ENCODE results near the gene SMIM35. TPM values are rescaled to one million over a fixed set of nuclear protein-coding genes. Genes with fewer than 3 reads are reported as not detected.
A peak's percentile ranks its signal among the peaks of the same experiment; 100 is the strongest.

Gene SMIM35
- total RNA-seq, 1 experiment from 2014 or later, result not detected

DNA sequence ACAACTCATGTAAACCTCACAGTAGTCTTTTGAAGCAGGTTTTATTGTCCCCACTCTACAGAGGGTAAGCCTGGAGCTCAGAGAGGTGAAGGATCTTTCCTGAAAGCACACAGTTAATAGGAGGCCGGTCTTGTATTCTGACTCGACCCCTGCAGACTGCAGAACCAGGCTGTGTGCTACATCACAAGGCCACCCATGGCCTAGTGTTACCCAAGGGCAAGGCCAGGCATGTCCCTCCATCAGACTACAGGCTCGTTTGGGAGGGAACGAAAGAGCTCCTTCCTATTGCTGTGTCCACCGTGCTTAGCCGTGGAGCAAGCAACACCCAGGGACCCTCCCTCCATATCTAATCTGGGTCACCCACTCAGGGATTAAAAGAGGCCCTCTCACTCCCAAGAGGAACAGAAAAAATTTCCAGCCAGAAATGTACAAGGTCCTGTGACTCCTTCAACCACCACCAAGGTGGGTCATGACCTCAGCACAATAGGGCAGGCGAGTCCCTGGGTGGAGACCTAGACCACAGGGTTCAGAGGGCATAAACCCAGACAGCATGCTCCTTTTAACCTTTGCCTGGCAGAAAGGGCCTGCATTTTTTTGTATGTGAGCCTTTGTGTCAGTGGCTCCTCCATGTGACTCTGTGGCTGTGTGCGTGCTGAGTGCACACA, 6.3 kb upstream of the SMIM35 start:
- Mint-ChIP-seq H3K9me3 (peaks cover 0 to under 1% of the 10 kb centered on the region in 2 experiments; a peak in 1 of 5 replicates), H3K36me3 (ENCODE audit: insufficient read depth in 1 of 3, low read depth in 3 of 3) (no peaks in the 10 kb centered on the region), H3K4me1 (peaks cover 0 to 9% of the 10 kb centered on the region in 2 experiments; a peak in 3 of 4 replicates), H3K4me3 (no peak overlapping the region), H3K27me3 (ENCODE audit: low read depth) (peaks cover 12% of the 10 kb centered on the region), H3K27ac (0 out of 7 replicates have a peak overlapping the region, but pooled peaks of 1 of the 3 experiments have one; percentile 20)
- no peak overlapping the region for H2AFZ ChIP-seq (ENCODE audit: low read length)
- H3K79me1 ChIP-seq (ENCODE audit: insufficient read depth, low read depth, low read length, poor library complexity, severe bottlenecking), result no peaks in the 10 kb centered on the region
- no peak overlapping the region for H3T11ph ChIP-seq (ENCODE audit: low read length)
- no peak overlapping the region for H4K5ac ChIP-seq (ENCODE audit: insufficient read length, low read depth, low read length)
- no peak overlapping the region for H3K14ac ChIP-seq (ENCODE audit: insufficient read depth, low read length)
- no peaks in the 10 kb centered on the region for H4K20me1 ChIP-seq (ENCODE audit: control insufficient read depth, insufficient read depth, insufficient read length)
- H2AK5ac ChIP-seq (ENCODE audit: insufficient read length, low read length), result no peak overlapping the region
- H3K79me2 ChIP-seq (ENCODE audit: insufficient read depth, low read length), result no peaks in the 10 kb centered on the region
- no peaks in the 10 kb centered on the region for H3K4me1 ChIP-seq (ENCODE audit: insufficient read depth, low read length)
- no peak overlapping the region for H3K4ac ChIP-seq (ENCODE audit: low read depth, low read length)
- H3K23me2 ChIP-seq (ENCODE audit: insufficient read length, low read depth, low read length, poor library complexity, severe bottlenecking), result no peaks in the 10 kb centered on the region
- H3K9ac ChIP-seq (ENCODE audit: extremely low read depth, insufficient read length, low read length), result no peak overlapping the region
- H3K23ac ChIP-seq (ENCODE audit: insufficient read length, low read depth, low read length), result no peak overlapping the region
- H3K27ac ChIP-seq (ENCODE audit: insufficient read length, low read depth, low read length), result no peak overlapping the region
- H3K4me2 ChIP-seq (ENCODE audit: insufficient read depth, insufficient read length, low read length), result no peak overlapping the region
- H3K18ac ChIP-seq (ENCODE audit: insufficient read length, low read depth, low read length), result no peak overlapping the region
- no peak for DNase-seq
- H3K9me3 ChIP-seq (ENCODE audit: control insufficient read depth, low read depth, low read length), result no peaks in the 10 kb centered on the region
- no peak overlapping the region for H2BK5ac ChIP-seq (ENCODE audit: insufficient read length, low read length)
- no peak overlapping the region for H2BK12ac ChIP-seq (ENCODE audit: insufficient read length, low read depth, low read length)
- H4K8ac ChIP-seq (replicated peaks; ENCODE audit: insufficient read length, low read depth, low read length), result no peak overlapping the region
- TF ChIP-seq, protein P1, sequence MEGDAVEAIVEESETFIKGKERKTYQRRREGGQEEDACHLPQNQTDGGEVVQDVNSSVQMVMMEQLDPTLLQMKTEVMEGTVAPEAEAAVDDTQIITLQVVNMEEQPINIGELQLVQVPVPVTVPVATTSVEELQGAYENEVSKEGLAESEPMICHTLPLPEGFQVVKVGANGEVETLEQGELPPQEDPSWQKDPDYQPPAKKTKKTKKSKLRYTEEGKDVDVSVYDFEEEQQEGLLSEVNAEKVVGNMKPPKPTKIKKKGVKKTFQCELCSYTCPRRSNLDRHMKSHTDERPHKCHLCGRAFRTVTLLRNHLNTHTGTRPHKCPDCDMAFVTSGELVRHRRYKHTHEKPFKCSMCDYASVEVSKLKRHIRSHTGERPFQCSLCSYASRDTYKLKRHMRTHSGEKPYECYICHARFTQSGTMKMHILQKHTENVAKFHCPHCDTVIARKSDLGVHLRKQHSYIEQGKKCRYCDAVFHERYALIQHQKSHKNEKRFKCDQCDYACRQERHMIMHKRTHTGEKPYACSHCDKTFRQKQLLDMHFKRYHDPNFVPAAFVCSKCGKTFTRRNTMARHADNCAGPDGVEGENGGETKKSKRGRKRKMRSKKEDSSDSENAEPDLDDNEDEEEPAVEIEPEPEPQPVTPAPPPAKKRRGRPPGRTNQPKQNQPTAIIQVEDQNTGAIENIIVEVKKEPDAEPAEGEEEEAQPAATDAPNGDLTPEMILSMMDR (conservative IDR thresholded peaks at IDR 0.05), result no peak
- WGBS (ENCODE audit: extremely low coverage, insufficient read length, low lambda C conversion rate), result no CpG with 5 or more reads among the region's 8 CpGs
- H2BK15ac ChIP-seq (ENCODE audit: low read depth, low read length), result no peak overlapping the region
- no peaks in the 10 kb centered on the region; the same call in 1 of the 2 replicates for H3K27me3 ChIP-seq (ENCODE audit: insufficient read depth, low read length)
- no peak overlapping the region for H2BK120ac ChIP-seq (ENCODE audit: low read depth, low read length, poor library complexity, severe bottlenecking)
- H2BK20ac ChIP-seq (ENCODE audit: low read depth, low read length, poor library complexity, severe bottlenecking), result no peak overlapping the region
- H3K56ac ChIP-seq (ENCODE audit: insufficient read length, low read depth, low read length), result no peak overlapping the region
- no peak overlapping the region for H4K91ac ChIP-seq (ENCODE audit: insufficient read length, low read depth, low read length)

All from H9 (cell line).